Peyer's patch (tissue), 4 donors: ENCODE data around the gene EDIL3. TPM values are rescaled to one million over a fixed set of nuclear protein-coding genes. Genes with fewer than 3 reads are reported as not detected.

Experiments used
- DNase-seq, 3 donors: peaks; one replicate each; pipeline ENCODE4 v3.0.0-alpha.2; 2017 to 2019
- H3K27ac ChIP-seq, 4 donors: fragments of 200-600 bp; sonication (generic); one replicate each; pipeline ENCODE4 v1.5.1; 2016 to 2019
- H3K27me3 ChIP-seq, 2 donors: fragments of 200-600 bp; sonication (generic); one replicate each; pipeline ENCODE4 v1.5.1; 2019
- H3K36me3 ChIP-seq, 3 donors: fragments of 200-600 bp; sonication (generic); one replicate each; pipeline ENCODE4 v1.5.1; 2016 to 2019
- H3K4me1 ChIP-seq, 4 donors: fragments of 200-600 bp; sonication (generic); one replicate each; pipeline ENCODE4 v1.5.1; 2016 to 2019
- H3K4me3 ChIP-seq, 4 donors: fragments of 200-600 bp; sonication (generic); 1 replicate in 3 of 4; 2 replicates in 1 of 4; pipeline ENCODE4 v1.5.1; 2016 to 2019; ENCODE audit warnings: mild to moderate bottlenecking in 1 of 4
- H3K9me3 ChIP-seq, 4 donors: fragments of 200-600 bp; sonication (generic); one replicate each; pipeline ENCODE4 v1.5.1; 2016 to 2019; ENCODE audit warnings: mild to moderate bottlenecking in 1 of 4
- POLR2A ChIP-seq, 2 donors: fragments of 450-650 bp; IDR thresholded peaks; one replicate each; pipeline ENCODE4 v1.5.1; 2017; ENCODE audit warnings: antibody characterized with exemption in 2 of 2, mild to moderate bottlenecking in 2 of 2, moderate library complexity in 2 of 2
- total RNA-seq, 4 donors: library from RNA; depleted of rRNA; stranded (reverse); fragments of >200 nt; gene quantifications; one replicate each; pipeline ENCODE4 v1.1.0, GENCODE V29; 2016
- TF ChIP-seq, protein P1 (sequence below), 6 experiments: fragments of 450-650 bp in 4 of 6; fragments of 200-600 bp in 2 of 6; sonication (generic) in 1 of 6; IDR thresholded peaks; one replicate each; pipeline ENCODE4 v1.5.1; 2017 to 2019; ENCODE audit warnings: antibody characterized with exemption in 6 of 6, mild to moderate bottlenecking in 3 of 6, moderate library complexity in 1 of 6

EDIL3 gene
- 10 to 100 TPM in 1 of 4 donors, 1 to 10 TPM in 3; 6.0 to 18.2 (median 6.4) TPM for total RNA-seq

DNA sequence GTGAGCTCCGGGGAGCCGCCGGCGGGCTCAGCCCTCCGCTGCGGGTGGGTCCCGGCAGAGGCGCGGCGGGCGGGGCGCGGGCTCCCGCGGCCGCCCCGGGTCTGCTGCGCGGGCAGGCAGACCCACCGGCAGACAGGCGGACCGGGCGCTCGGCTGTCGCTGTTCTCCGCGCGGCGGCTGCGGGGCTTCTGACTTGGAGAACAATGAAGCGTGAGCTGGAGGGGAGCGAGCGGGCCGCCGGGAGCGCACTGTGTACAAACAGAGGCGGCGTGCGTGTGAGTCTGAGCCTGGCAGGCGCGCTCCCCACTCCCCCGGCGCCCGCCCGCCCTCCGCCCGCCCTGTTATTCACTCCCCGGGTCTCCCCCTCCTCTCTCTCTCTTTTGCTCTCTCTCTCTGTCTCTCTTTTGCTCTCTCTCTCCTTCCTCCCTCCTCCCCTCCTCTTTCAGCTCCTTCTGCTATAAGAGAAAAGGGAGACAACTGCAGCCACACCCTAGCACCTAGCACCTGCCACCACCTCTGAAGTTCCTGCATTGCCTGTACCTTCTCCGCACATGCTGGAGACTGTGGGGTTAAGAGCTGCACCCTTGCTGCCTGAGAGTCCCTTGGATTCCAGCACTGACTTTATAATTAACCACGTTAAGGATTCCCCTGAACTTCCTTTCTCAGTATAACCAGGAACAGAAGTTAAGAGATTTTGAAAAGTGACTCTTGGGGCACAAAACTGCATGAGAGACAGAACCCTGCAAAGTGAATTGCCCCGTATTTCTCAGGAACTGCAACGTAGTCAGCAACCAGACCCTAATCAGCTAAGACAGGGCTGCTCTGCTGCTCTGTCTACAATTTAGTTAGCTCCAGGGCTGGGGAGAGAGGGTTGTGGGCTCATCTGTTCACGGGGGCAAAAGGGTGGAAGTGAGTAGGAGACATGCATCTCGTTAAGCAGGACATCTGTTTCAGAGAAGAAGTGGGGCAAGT is at the start of gene EDIL3:
TSS of gene EDIL3 (minus strand) at position 277 of the 972 bp plus-strand sequence. CDS start 506 bp downstream, outside the sequence.
- peak within 1 kb of the TSS; percentile 25 to 78 (median 68) for H3K27ac ChIP-seq
- H3K4me1 ChIP-seq = peaks cover 0 to 12% (median 0%) of the 10 kb centered on the region in 4 donors
- H3K9me3 ChIP-seq = no peaks in the 10 kb centered on the region
- no peaks in the 10 kb centered on the region for H3K36me3 ChIP-seq
- peak in 2 of 3 donors; percentile 45 to 48 for DNase-seq
- H3K4me3 ChIP-seq = peak within 1 kb of the TSS; percentile 30 to 53 (median 41)
- TF ChIP-seq, protein P1, sequence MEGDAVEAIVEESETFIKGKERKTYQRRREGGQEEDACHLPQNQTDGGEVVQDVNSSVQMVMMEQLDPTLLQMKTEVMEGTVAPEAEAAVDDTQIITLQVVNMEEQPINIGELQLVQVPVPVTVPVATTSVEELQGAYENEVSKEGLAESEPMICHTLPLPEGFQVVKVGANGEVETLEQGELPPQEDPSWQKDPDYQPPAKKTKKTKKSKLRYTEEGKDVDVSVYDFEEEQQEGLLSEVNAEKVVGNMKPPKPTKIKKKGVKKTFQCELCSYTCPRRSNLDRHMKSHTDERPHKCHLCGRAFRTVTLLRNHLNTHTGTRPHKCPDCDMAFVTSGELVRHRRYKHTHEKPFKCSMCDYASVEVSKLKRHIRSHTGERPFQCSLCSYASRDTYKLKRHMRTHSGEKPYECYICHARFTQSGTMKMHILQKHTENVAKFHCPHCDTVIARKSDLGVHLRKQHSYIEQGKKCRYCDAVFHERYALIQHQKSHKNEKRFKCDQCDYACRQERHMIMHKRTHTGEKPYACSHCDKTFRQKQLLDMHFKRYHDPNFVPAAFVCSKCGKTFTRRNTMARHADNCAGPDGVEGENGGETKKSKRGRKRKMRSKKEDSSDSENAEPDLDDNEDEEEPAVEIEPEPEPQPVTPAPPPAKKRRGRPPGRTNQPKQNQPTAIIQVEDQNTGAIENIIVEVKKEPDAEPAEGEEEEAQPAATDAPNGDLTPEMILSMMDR (IDR thresholded peaks at IDR 0.05) = no peak
- TF ChIP-seq POLR2A (IDR thresholded peaks at IDR 0.05) = no peak
- H3K27me3 ChIP-seq = peaks cover 0 to 5% of the 10 kb centered on the region in 2 donors

DNA sequence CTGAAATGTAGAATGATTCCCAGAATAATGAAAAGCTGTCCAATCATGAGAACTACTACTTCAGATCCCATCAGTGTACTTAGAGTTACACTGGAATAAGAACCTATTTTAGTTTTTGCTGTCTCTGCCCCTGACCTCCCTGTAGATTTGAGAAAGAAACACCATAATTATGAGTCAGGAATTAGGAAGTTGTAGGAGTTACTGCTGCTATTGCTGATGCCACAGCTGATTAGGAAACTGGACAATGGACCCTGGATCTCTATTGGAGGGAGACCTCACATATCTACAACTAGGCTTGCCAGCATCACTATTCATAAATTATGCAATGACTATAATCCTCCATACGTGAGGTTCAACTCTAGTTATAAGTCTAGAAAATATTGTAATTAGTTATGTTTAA is 48.8 kb upstream of the EDIL3 start:
- no peaks in the 10 kb centered on the region for H3K27me3 ChIP-seq
- no peak for TF ChIP-seq POLR2A (IDR thresholded peaks at IDR 0.05)
- H3K4me3 ChIP-seq = no peak overlapping the region
- DNase-seq = no peak
- H3K9me3 ChIP-seq = no peaks in the 10 kb centered on the region
- H3K4me1 ChIP-seq = no peaks in the 10 kb centered on the region
- H3K36me3 ChIP-seq = no peaks in the 10 kb centered on the region
- no peak overlapping the region for H3K27ac ChIP-seq

- Histone ChIP-seq H3K4me3 (no peak overlapping the region), H3K27me3 (no peaks in the 10 kb centered on the region), H3K27ac (no peak overlapping the region), H3K9me3 (no peaks in the 10 kb centered on the region), H3K4me1 (no peaks in the 10 kb centered on the region), H3K36me3 (no peaks in the 10 kb centered on the region)
- DNase-seq = no peak
- TF ChIP-seq, protein P1 (IDR thresholded peaks at IDR 0.05) = no peak
- TF ChIP-seq POLR2A (IDR thresholded peaks at IDR 0.05) = no peak
Observed at GRCh38 chr5:84430863-84431663, 46.4 kb upstream of the EDIL3 start.

- TF ChIP-seq POLR2A (IDR thresholded peaks at IDR 0.05) = no peak
- TF ChIP-seq, protein P1 (IDR thresholded peaks at IDR 0.05) = no peak
- Histone ChIP-seq H3K27ac (no peak overlapping the region), H3K36me3 (no peaks in the 10 kb centered on the region), H3K27me3 (no peaks in the 10 kb centered on the region), H3K9me3 (no peaks in the 10 kb centered on the region), H3K4me3 (no peak overlapping the region), H3K4me1 (no peaks in the 10 kb centered on the region)
- DNase-seq = no peak
Observed at GRCh38 chr5:84430079-84430478, 45.4 kb upstream of the EDIL3 start.

GRCh38 chr5:84425365-84425881 is 40.7 kb upstream of the EDIL3 start:
- H3K4me3 ChIP-seq = no peak overlapping the region

More at GRCh38 chr5:84425365-84425881, 40.7 kb upstream of the EDIL3 start:
- Histone ChIP-seq H3K27me3 (no peaks in the 10 kb centered on the region), H3K27ac (no peak overlapping the region), H3K36me3 (no peaks in the 10 kb centered on the region), H3K4me1 (no peaks in the 10 kb centered on the region), H3K9me3 (no peaks in the 10 kb centered on the region)
- TF ChIP-seq, protein P1 (IDR thresholded peaks at IDR 0.05) = no peak
- no peak for TF ChIP-seq POLR2A (IDR thresholded peaks at IDR 0.05)
- no peak for DNase-seq
